GM12878 (cell line): ENCODE data around the gene AP1B1. TPM values are rescaled to one million over a fixed set of nuclear protein-coding genes. Genes with fewer than 3 reads are reported as not detected.

Experiments
- ATAC-seq: fragments of 200-7000 bp; cut with Tn5 transposase; 3 replicates; pipeline ENCODE4 v1.9.1; 2020; ENCODE audit warnings: mild to moderate bottlenecking, moderate library complexity
- BruUV-seq: library from RNA; stranded (reverse); fragments of 400-500 nt; replicated peaks from 2 replicates; lab custom pipeline; 2021; lab: Mats Ljungman, UMichigan
- CTCF ChIA-PET: fragments of 300-600 bp; sonication (Branson Sonifier 250); formaldehyde crosslinking; extraction: SDS; loops from one replicate; lab custom pipeline; 2021; ENCODE audit warnings: inconsistent platforms; lab: Yijun Ruan, JAX
- POLR2A ChIA-PET: fragments of 350-600 bp; formaldehyde crosslinking; extraction: SDS; loops from one replicate; lab custom pipeline; 2021; ENCODE audit warnings: inconsistent platforms; lab: Charles Lee
- RAD21 ChIA-PET: fragments of 300-600 bp; sonication (Branson Sonifier 250); formaldehyde crosslinking; loops from one replicate; lab custom pipeline; 2023; ENCODE audit warnings: antibody characterized with exemption; ENCODE audit not compliant: unreplicated experiment; lab: Charles Lee
- SMC1A ChIA-PET: fragments of 300-600 bp; sonication (Branson Sonifier 250); formaldehyde crosslinking; loops from one replicate; lab custom pipeline; 2023; ENCODE audit not compliant: unreplicated experiment, uncharacterized antibody; lab: Charles Lee
- DNase-seq: peaks from one replicate; pipeline ENCODE4 v3.0.0-alpha.2; 2011; ENCODE audit warnings: low read depth, low spot score
- FAIRE-seq: peaks from 3 replicates; lab custom pipeline; 2011; peaks lifted over from hg19 to GRCh38; lab: Jason Lieb, UNC
- H2AFZ ChIP-seq: 2 replicates; pipeline ENCODE4 v1.6.0; 2011; ENCODE audit warnings: low read depth, low read length, control low read depth; ENCODE audit not compliant: control insufficient read depth
- H3K27ac ChIP-seq: 2 replicates; pipeline ENCODE4 v1.5.1; 2011; ENCODE audit warnings: control low read depth; ENCODE audit not compliant: control insufficient read depth, insufficient read depth
- H3K27me3 ChIP-seq, 2 experiments: replicated peaks in 1 of 2; 2 replicates each; pipeline versions ENCODE4 v1.6.0 to v1.6.1; 2011; ENCODE audit warnings: low read length in 1 of 2; ENCODE audit not compliant: control insufficient read depth in 2 of 2, insufficient read depth in 2 of 2
- H3K36me3 ChIP-seq, 2 experiments: 2 replicates each; pipeline ENCODE4 v1.5.1; 2011; ENCODE audit warnings: low read length in 1 of 2; ENCODE audit not compliant: control insufficient read depth in 2 of 2, insufficient read depth in 2 of 2
- H3K4me1 ChIP-seq: 2 replicates; pipeline ENCODE4 v1.6.1; 2011; ENCODE audit warnings: mild to moderate bottlenecking, low read length, moderate library complexity, mixed read lengths; ENCODE audit not compliant: control insufficient read depth, insufficient read depth
- H3K4me2 ChIP-seq: 2 replicates; pipeline ENCODE4 v1.6.0; 2011; ENCODE audit warnings: control low read depth; ENCODE audit not compliant: control insufficient read depth, insufficient read depth
- H3K4me3 ChIP-seq: fragments of 200-600 bp; sonication (generic); 2 replicates; pipeline ENCODE4 v1.5.1; 2016
- H3K79me2 ChIP-seq: 2 replicates; pipeline ENCODE4 v1.6.0; 2011; ENCODE audit warnings: low read length; ENCODE audit not compliant: control insufficient read depth, insufficient read depth
- H3K9ac ChIP-seq: 2 replicates; pipeline ENCODE4 v1.8.0; 2011; ENCODE audit warnings: low read length, control low read depth, mixed read lengths; ENCODE audit not compliant: control insufficient read depth, insufficient read depth
- H3K9me3 ChIP-seq: replicated peaks from 3 replicates; pipeline ENCODE4 v1.5.1; 2011; ENCODE audit warnings: mild to moderate bottlenecking, low read length; ENCODE audit not compliant: control insufficient read depth, insufficient read depth
- H4K20me1 ChIP-seq: 2 replicates; pipeline ENCODE4 v1.6.0; 2011; ENCODE audit not compliant: control insufficient read depth, insufficient read depth
- ATF3 ChIP-seq: IDR thresholded peaks from 2 replicates; pipeline ENCODE4 v1.6.1; 2011; ENCODE audit warnings: low read depth, mild to moderate bottlenecking, low read length, moderate library complexity, borderline replicate concordance; ENCODE audit errors: extremely low read depth
- CHD2 ChIP-seq: IDR thresholded peaks from 2 replicates; pipeline ENCODE4 v1.6.1; 2011; ENCODE audit warnings: low read depth, low read length, improper control_type of control experiment, borderline replicate concordance
- DPF2 ChIP-seq: fragments of 450-650 bp; IDR thresholded peaks from 2 replicates; pipeline ENCODE4 v1.6.1; 2017; ENCODE audit warnings: mild to moderate bottlenecking
- IKZF1 ChIP-seq: fragments of 450-650 bp; conservative IDR thresholded peaks from 2 replicates; pipeline ENCODE4 v1.6.1; 2017; ENCODE audit warnings: antibody characterized with exemption, mild to moderate bottlenecking
- MLLT1 ChIP-seq: fragments of 450-650 bp; IDR thresholded peaks from 2 replicates; pipeline ENCODE4 v1.6.1; 2016; ENCODE audit warnings: mild to moderate bottlenecking
- PAX8 ChIP-seq: fragments of 450-650 bp; IDR thresholded peaks from 2 replicates; pipeline ENCODE4 v1.6.1; 2017; ENCODE audit warnings: mild to moderate bottlenecking, moderate library complexity
- POLR2AphosphoS5 ChIP-seq: IDR thresholded peaks from 2 replicates; pipeline ENCODE4 v1.6.1; 2011; ENCODE audit warnings: mild to moderate bottlenecking, low read length, inconsistent platforms
- TCF3 ChIP-seq: IDR thresholded peaks from 2 replicates; pipeline ENCODE4 v1.6.1; 2012; ENCODE audit warnings: low read depth, mild to moderate bottlenecking, low read length, borderline replicate concordance; ENCODE audit not compliant: insufficient read depth
- WGBS: methylation state at CpG from one replicate; pipeline ENCODE4 v1.1.6; 2016; ENCODE audit warnings: low lambda C conversion rate; ENCODE audit not compliant: insufficient replicate concordance, insufficient coverage; ENCODE audit errors: missing lambda C conversion rate; 5-methylcytosine and 5-hydroxymethylcytosine counted together
- in situ Hi-C: fragments of 300-500 bp; cut with MboI; formaldehyde crosslinking; loops from 9 replicates; pipeline ENCODE4 v1.14.3; 2018; ENCODE audit warnings: mixed read lengths
- intact Hi-C: fragments of 100-400 bp; cut with micrococcal nuclease; formaldehyde crosslinking; loops from one replicate; pipeline ENCODE4 v1.14.2; 2022; ENCODE audit not compliant: unreplicated experiment
- microRNA-seq: library from miRNA; unstranded; fragments of <30 nt; microRNA quantifications from one replicate; pipeline ENCODE4, GENCODE V29; 2018
- polyA plus RNA-seq, 11 experiments: library from polyadenylated mRNA; depleted of rRNA in 4 of 11; unstranded in 6 of 11; stranded (reverse) in 5 of 11; fragments of >200 nt; fragmentation: Nextera tagmentation in 4 of 11; fragmentation: Illumina TruSeq in 1 of 11; extraction: Ambion mirVana in 4 of 11; extraction: Trizol in 1 of 11; gene quantifications; 1 replicate in 1 of 11; 2 replicates in 10 of 11; pipeline versions ENCODE4 v1.2.1 to v1.2.3, GENCODE V29; 2011 to 2016; ENCODE audit warnings: inconsistent platforms in 2 of 11, missing spikeins in 2 of 11, low read depth in 1 of 11
- small RNA-seq: library from RNA; depleted of rRNA; stranded (forward); fragments of <200 nt; gene quantifications from one replicate; pipeline ENCODE3, GENCODE V24; 2014
- total RNA-seq, 4 experiments: library from RNA; depleted of rRNA in 3 of 4; stranded (reverse); fragments of >200 nt in 3 of 4; fragmentation: Illumina TruSeq in 1 of 4; extraction: Trizol in 1 of 4; gene quantifications; 2 replicates each; pipeline versions ENCODE4 v1.2.1 to v1.2.3, GENCODE V29; 2013 to 2021

The AP1B1 gene
- total and polyA plus RNA-seq, 10 of the 15 experiments (the other 5 are each of a cell fraction or from before 2014, with no cell fraction given), result 2.1 to 98.6 (median 57.8) TPM

GRCh38 chr22:29277927-29278326 lies 110.4 kb downstream of the AP1B1 start:
- H3K27ac ChIP-seq, result no peak overlapping the region
- BruUV-seq, result no TSS peak
- ATAC-seq, result peak; percentile 10; the same call in 2 of the 3 replicates
- no peaks in the 10 kb centered on the region for H3K27me3 ChIP-seq
- peaks cover 65% of the 10 kb centered on the region for H3K79me2 ChIP-seq
- ChIA-PET RAD21 (no interaction called here), POLR2A (no interaction called here), CTCF (no interaction called here)
- intact Hi-C loops, result no loop called here
- no peak overlapping the region for H3K9ac ChIP-seq
- H3K4me1 ChIP-seq, result peaks cover 6% of the 10 kb centered on the region
- H2AFZ ChIP-seq, result no peak overlapping the region
- in situ Hi-C loops, result no loop called here
- H3K36me3 ChIP-seq, result peaks cover 28 to 60% of the 10 kb centered on the region in 2 experiments
- H3K4me2 ChIP-seq, result no peak overlapping the region
- DNase-seq, result no peak
- 100% methylated on average over 1 of the region's 1 CpG for WGBS
- peaks cover 7% of the 10 kb centered on the region; the same call in 1 of the 2 replicates for H4K20me1 ChIP-seq
- no peak for FAIRE-seq
- no peak overlapping the region for H3K4me3 ChIP-seq
- H3K9me3 ChIP-seq, result no peaks in the 10 kb centered on the region
- TF ChIP-seq MLLT1 (no peak), IKZF1 (no peak), TCF3 (no peak), PAX8 (no peak), POLR2AphosphoS5 (0 out of 2 replicates have a peak, but pooled peaks have one; percentile 52), CHD2 (no peak), DPF2 (no peak), ATF3 (no peak)
- TF ChIP-seq, all 136 proteins: peak for 1
- SMC1A ChIA-PET, result interaction anchor here (0.7 to 2.2 kb wide), 3 partner anchors 8 to 161 kb away, joined by 3 to 8 read pairs (median 3); no protein-coding TSS in a partner anchor

Small RNA genes within 50 kb of the gene (microRNA-seq; reads per million reads assigned to microRNA genes)
- 11.3 reads per million, percentile 45 among the genes with 10 or more reads in this experiment for gene MIR3653

Small RNA genes within 50 kb of the gene (small RNA-seq; reads per million reads assigned to genes)
- gene AC000041.1 (not detected), gene MIR3653 (not detected)

Other genes with a start within 250 kb of the AP1B1 start
Only the 7 nearest of the 10 such genes appear.
- 30.7 and 37.9 TPM in 2 replicates for gene RHBDD3, start 120.6 kb downstream of the AP1B1 start, total RNA-seq (2014; rRNA removed)
- gene RHBDD3, start 120.6 kb downstream of the AP1B1 start, total RNA-seq (2014; rRNA removed; fragmentation: Illumina TruSeq; extraction: Trizol), result 10.0 and 11.9 TPM in 2 replicates
- gene RHBDD3, start 120.6 kb downstream of the AP1B1 start, total RNA-seq (2021), result 23.1 and 28.4 TPM in 2 replicates
- gene RHBDD3, start 120.6 kb downstream of the AP1B1 start, polyA plus RNA-seq (2011; rRNA removed), result 3.8 and 8.6 TPM in 2 replicates
- 3.9 and 8.1 TPM in 2 replicates for gene RHBDD3, start 120.6 kb downstream of the AP1B1 start, polyA plus RNA-seq (2014; fragmentation: Illumina TruSeq; extraction: Trizol)
- gene RHBDD3, start 120.6 kb downstream of the AP1B1 start, polyA plus RNA-seq (2014; fragmentation: Nextera tagmentation; extraction: Ambion mirVana), result 1 to 10 TPM in 1 of 2 experiments, under 1 TPM in 1; 0.27 to 1.2 TPM
- gene RHBDD3, start 120.6 kb downstream of the AP1B1 start, polyA plus RNA-seq (2014; rRNA removed), result 37.6 and 41.2 TPM in 2 replicates
- 10 to 100 TPM; 36.9 to 38.7 TPM for gene RHBDD3, start 120.6 kb downstream of the AP1B1 start, polyA plus RNA-seq (2016; fragmentation: Nextera tagmentation; extraction: Ambion mirVana)
- gene EWSR1, start 120.3 kb downstream of the AP1B1 start, total RNA-seq (2014; rRNA removed), result 339 and 342 TPM in 2 replicates
- gene EWSR1, start 120.3 kb downstream of the AP1B1 start, total RNA-seq (2014; rRNA removed; fragmentation: Illumina TruSeq; extraction: Trizol), result 200 and 209 TPM in 2 replicates
- 307 and 325 TPM in 2 replicates for gene EWSR1, start 120.3 kb downstream of the AP1B1 start, total RNA-seq (2021)
- 233 and 400 TPM in 2 replicates for gene EWSR1, start 120.3 kb downstream of the AP1B1 start, polyA plus RNA-seq (2011; rRNA removed)
- 430 and 480 TPM in 2 replicates for gene EWSR1, start 120.3 kb downstream of the AP1B1 start, polyA plus RNA-seq (2014; fragmentation: Illumina TruSeq; extraction: Trizol)
- 100 to 1,000 TPM; 130 to 180 TPM for gene EWSR1, start 120.3 kb downstream of the AP1B1 start, polyA plus RNA-seq (2014; fragmentation: Nextera tagmentation; extraction: Ambion mirVana)
- gene EWSR1, start 120.3 kb downstream of the AP1B1 start, polyA plus RNA-seq (2014; rRNA removed), result 369 and 388 TPM in 2 replicates
- 100 to 1,000 TPM; 426 to 464 TPM for gene EWSR1, start 120.3 kb downstream of the AP1B1 start, polyA plus RNA-seq (2016; fragmentation: Nextera tagmentation; extraction: Ambion mirVana)
- not detected in 2 replicates for gene GAS2L1, start 81.9 kb downstream of the AP1B1 start, total RNA-seq (2014; rRNA removed)
- gene GAS2L1, start 81.9 kb downstream of the AP1B1 start, total RNA-seq (2014; rRNA removed; fragmentation: Illumina TruSeq; extraction: Trizol), result not detected in 2 replicates
- 0.13 and 0.43 TPM in 2 replicates for gene GAS2L1, start 81.9 kb downstream of the AP1B1 start, total RNA-seq (2021)
- not detected in 2 replicates for gene GAS2L1, start 81.9 kb downstream of the AP1B1 start, polyA plus RNA-seq (2011; rRNA removed)
- not detected in 2 replicates for gene GAS2L1, start 81.9 kb downstream of the AP1B1 start, polyA plus RNA-seq (2014; fragmentation: Illumina TruSeq; extraction: Trizol)
- gene GAS2L1, start 81.9 kb downstream of the AP1B1 start, polyA plus RNA-seq (2014; fragmentation: Nextera tagmentation; extraction: Ambion mirVana), result not detected
- gene GAS2L1, start 81.9 kb downstream of the AP1B1 start, polyA plus RNA-seq (2014; rRNA removed), result 0.03 and 0.06 TPM in 2 replicates
- gene GAS2L1, start 81.9 kb downstream of the AP1B1 start, polyA plus RNA-seq (2016; fragmentation: Nextera tagmentation; extraction: Ambion mirVana), result not detected
- 0.27 TPM in 1 of 2 replicates, not detected in the other for gene RASL10A, start 72.9 kb downstream of the AP1B1 start, total RNA-seq (2014; rRNA removed)
- gene RASL10A, start 72.9 kb downstream of the AP1B1 start, total RNA-seq (2014; rRNA removed; fragmentation: Illumina TruSeq; extraction: Trizol), result not detected in 2 replicates
- gene RASL10A, start 72.9 kb downstream of the AP1B1 start, total RNA-seq (2021), result 0.32 and 0.46 TPM in 2 replicates
- 0.12 TPM in 1 of 2 replicates, not detected in the other for gene RASL10A, start 72.9 kb downstream of the AP1B1 start, polyA plus RNA-seq (2011; rRNA removed)
- not detected in 2 replicates for gene RASL10A, start 72.9 kb downstream of the AP1B1 start, polyA plus RNA-seq (2014; fragmentation: Illumina TruSeq; extraction: Trizol)
- not detected for gene RASL10A, start 72.9 kb downstream of the AP1B1 start, polyA plus RNA-seq (2014; fragmentation: Nextera tagmentation; extraction: Ambion mirVana)
- not detected in 2 replicates for gene RASL10A, start 72.9 kb downstream of the AP1B1 start, polyA plus RNA-seq (2014; rRNA removed)
- gene RASL10A, start 72.9 kb downstream of the AP1B1 start, polyA plus RNA-seq (2016; fragmentation: Nextera tagmentation; extraction: Ambion mirVana), result under 1 TPM; 0.17 to 0.24 TPM
- not detected in 2 replicates for gene RFPL1, start 50.0 kb upstream of the AP1B1 start, total RNA-seq (2014; rRNA removed)
- gene RFPL1, start 50.0 kb upstream of the AP1B1 start, total RNA-seq (2014; rRNA removed; fragmentation: Illumina TruSeq; extraction: Trizol), result not detected in 2 replicates
- not detected in 2 replicates for gene RFPL1, start 50.0 kb upstream of the AP1B1 start, total RNA-seq (2021)
- not detected in 2 replicates for gene RFPL1, start 50.0 kb upstream of the AP1B1 start, polyA plus RNA-seq (2011; rRNA removed)
- gene RFPL1, start 50.0 kb upstream of the AP1B1 start, polyA plus RNA-seq (2014; fragmentation: Illumina TruSeq; extraction: Trizol), result not detected in 2 replicates
- gene RFPL1, start 50.0 kb upstream of the AP1B1 start, polyA plus RNA-seq (2014; fragmentation: Nextera tagmentation; extraction: Ambion mirVana), result under 1 TPM in 1 of 2 experiments, not detected in 1; 0.13 TPM
- gene RFPL1, start 50.0 kb upstream of the AP1B1 start, polyA plus RNA-seq (2014; rRNA removed), result not detected in 2 replicates
- gene RFPL1, start 50.0 kb upstream of the AP1B1 start, polyA plus RNA-seq (2016; fragmentation: Nextera tagmentation; extraction: Ambion mirVana), result not detected
- 0.06 TPM in 1 of 2 replicates, not detected in the other for gene NEFH, start 91.6 kb upstream of the AP1B1 start, total RNA-seq (2014; rRNA removed)
- 0.09 and 0.14 TPM in 2 replicates for gene NEFH, start 91.6 kb upstream of the AP1B1 start, total RNA-seq (2014; rRNA removed; fragmentation: Illumina TruSeq; extraction: Trizol)
- gene NEFH, start 91.6 kb upstream of the AP1B1 start, total RNA-seq (2021), result 0.11 and 0.13 TPM in 2 replicates
- 0.07 and 0.10 TPM in 2 replicates for gene NEFH, start 91.6 kb upstream of the AP1B1 start, polyA plus RNA-seq (2011; rRNA removed)
- gene NEFH, start 91.6 kb upstream of the AP1B1 start, polyA plus RNA-seq (2014; fragmentation: Illumina TruSeq; extraction: Trizol), result 0.25 and 0.40 TPM in 2 replicates
- gene NEFH, start 91.6 kb upstream of the AP1B1 start, polyA plus RNA-seq (2014; fragmentation: Nextera tagmentation; extraction: Ambion mirVana), result under 1 TPM; 0.02 to 0.03 TPM
- 0.05 and 0.23 TPM in 2 replicates for gene NEFH, start 91.6 kb upstream of the AP1B1 start, polyA plus RNA-seq (2014; rRNA removed)
- gene NEFH, start 91.6 kb upstream of the AP1B1 start, polyA plus RNA-seq (2016; fragmentation: Nextera tagmentation; extraction: Ambion mirVana), result under 1 TPM; 0.09 to 0.16 TPM
- gene THOC5, start 165.2 kb upstream of the AP1B1 start, total RNA-seq (2014; rRNA removed), result 33.9 and 36.2 TPM in 2 replicates
- 28.3 and 29.1 TPM in 2 replicates for gene THOC5, start 165.2 kb upstream of the AP1B1 start, total RNA-seq (2014; rRNA removed; fragmentation: Illumina TruSeq; extraction: Trizol)
- 40.9 and 44.9 TPM in 2 replicates for gene THOC5, start 165.2 kb upstream of the AP1B1 start, total RNA-seq (2021)
- 40.4 and 44.9 TPM in 2 replicates for gene THOC5, start 165.2 kb upstream of the AP1B1 start, polyA plus RNA-seq (2011; rRNA removed)
- gene THOC5, start 165.2 kb upstream of the AP1B1 start, polyA plus RNA-seq (2014; fragmentation: Illumina TruSeq; extraction: Trizol), result 30.5 and 35.1 TPM in 2 replicates
- gene THOC5, start 165.2 kb upstream of the AP1B1 start, polyA plus RNA-seq (2014; fragmentation: Nextera tagmentation; extraction: Ambion mirVana), result 10 to 100 TPM; 20.9 to 40.9 TPM
- gene THOC5, start 165.2 kb upstream of the AP1B1 start, polyA plus RNA-seq (2014; rRNA removed), result 27.7 and 29.9 TPM in 2 replicates
- gene THOC5, start 165.2 kb upstream of the AP1B1 start, polyA plus RNA-seq (2016; fragmentation: Nextera tagmentation; extraction: Ambion mirVana), result 10 to 100 TPM; 31.4 TPM